GM10266 (cell line): ENCODE data around the gene INTS15.
A peak's percentile ranks its signal among the peaks of the same experiment; 100 is the strongest.
"Not testable (repeated sequence)": the region's sequence is repeated elsewhere in the genome, so short reads cannot be mapped to it uniquely, and the experiment has no call there.

ENCODE experiments used
- DNase-seq: peaks from one replicate; pipeline ENCODE4 v3.0.0; 2012; ENCODE audit errors: extremely low spot score
- TF ChIP-seq, protein P1 (sequence below): IDR thresholded peaks from 2 replicates; pipeline ENCODE4 v1.5.1; 2012; ENCODE audit warnings: mild to moderate bottlenecking, low read depth; ENCODE audit not compliant: control insufficient read depth, insufficient read depth; ENCODE audit errors: missing control alignments

Gene INTS15

DNA sequence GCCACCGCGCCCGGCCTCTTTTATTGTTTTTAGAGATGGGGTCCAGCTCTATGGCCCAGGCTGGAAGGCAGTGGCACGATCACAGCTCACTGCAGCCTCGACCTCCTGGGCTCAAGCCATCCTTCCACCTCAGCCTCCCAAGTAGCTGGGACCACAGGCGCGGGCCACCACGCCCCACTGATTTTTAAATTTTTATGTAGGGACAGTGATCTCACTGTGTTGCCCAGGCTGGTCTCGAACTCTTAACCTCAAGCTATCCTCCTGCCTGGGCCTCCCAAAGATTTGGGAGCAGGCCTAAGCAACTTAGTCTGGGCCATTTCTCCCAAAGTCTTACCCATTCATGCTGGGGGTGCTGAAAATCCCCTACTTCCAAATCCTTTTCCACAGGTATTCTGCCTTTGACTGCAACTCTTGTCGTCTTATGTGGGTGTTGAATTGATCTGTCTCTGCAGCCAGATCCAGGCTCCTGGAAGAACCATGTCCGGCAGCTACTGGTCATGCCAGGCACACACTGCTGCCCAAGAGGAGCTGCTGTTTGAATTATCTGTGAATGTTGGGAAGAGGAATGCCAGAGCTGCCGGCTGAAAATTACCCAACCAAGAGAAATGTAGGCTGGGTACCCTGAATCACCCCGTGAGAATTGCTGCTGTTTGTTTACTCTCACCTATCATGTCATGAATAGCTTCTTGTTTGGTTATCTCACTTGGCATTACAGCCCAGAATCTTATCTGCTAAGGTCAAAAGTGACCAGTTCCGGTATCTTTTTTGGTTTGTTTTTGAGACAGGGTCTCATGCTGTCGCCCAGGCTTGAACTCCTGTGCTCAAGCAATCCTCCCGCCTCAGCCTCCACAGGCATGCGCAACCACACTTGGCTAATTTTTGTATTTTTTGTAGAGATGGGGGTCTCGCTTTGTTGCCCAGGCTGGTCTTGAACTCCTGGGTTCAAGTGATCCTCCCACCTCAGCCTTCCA, 11.4 kb upstream of the INTS15 start:
- no peak for DNase-seq
- TF ChIP-seq, protein P1, sequence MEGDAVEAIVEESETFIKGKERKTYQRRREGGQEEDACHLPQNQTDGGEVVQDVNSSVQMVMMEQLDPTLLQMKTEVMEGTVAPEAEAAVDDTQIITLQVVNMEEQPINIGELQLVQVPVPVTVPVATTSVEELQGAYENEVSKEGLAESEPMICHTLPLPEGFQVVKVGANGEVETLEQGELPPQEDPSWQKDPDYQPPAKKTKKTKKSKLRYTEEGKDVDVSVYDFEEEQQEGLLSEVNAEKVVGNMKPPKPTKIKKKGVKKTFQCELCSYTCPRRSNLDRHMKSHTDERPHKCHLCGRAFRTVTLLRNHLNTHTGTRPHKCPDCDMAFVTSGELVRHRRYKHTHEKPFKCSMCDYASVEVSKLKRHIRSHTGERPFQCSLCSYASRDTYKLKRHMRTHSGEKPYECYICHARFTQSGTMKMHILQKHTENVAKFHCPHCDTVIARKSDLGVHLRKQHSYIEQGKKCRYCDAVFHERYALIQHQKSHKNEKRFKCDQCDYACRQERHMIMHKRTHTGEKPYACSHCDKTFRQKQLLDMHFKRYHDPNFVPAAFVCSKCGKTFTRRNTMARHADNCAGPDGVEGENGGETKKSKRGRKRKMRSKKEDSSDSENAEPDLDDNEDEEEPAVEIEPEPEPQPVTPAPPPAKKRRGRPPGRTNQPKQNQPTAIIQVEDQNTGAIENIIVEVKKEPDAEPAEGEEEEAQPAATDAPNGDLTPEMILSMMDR = no peak

DNA sequence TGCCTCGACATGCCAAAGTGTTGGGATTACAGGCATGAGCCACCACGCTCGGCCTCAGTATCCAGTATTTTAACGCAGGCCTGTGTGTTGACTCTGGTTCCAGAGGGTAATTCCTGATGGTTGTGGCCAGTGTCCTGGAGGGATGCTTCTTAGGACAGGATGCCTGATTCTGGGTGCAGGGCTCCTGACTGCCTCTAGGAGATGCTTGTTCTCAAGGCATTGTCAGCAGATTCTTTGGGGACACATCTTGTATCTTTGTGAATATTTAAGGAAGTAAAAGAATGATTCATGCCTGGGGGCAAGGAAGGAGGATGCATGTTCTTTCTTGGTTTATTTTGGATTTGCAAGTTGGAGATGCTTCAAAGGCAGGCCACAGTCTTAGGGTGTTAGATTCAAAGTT, 10.4 kb upstream of the INTS15 start:
- peak; percentile 26 for DNase-seq
- TF ChIP-seq, protein P1 = no peak

DNA sequence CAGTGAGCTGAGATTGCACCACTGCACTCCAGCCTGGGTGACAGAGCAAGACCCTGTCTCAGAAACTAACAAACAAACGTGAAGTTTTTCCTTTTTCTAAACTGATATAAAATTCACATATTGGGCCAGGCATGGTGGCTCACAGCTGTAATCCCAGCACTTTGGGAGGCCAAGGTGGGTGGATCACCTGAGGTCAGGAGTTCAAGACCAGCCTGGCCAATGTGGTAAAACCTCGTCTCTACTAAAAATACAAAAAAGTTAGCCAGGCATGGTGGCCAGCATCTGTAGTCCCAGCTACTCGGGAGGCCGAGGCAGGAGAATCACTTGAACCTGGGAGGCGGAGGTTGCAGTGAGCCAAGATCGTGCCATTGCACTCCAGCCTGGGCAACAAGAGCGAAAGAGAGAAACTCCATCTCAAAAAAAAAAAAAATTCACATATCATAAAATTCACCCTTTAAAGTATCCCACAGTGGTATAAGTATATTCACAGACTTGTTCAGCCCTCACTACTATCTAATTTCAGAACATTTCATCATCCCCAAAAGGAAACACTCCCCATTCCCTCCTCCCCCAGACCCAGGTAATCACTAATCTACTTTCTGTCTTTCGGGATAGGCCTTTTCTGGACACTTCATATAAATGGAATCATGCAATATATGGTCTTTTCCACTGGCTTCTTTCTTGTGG, 3.9 kb upstream of the INTS15 start:
- DNase-seq = not testable (repeated sequence)

DNA sequence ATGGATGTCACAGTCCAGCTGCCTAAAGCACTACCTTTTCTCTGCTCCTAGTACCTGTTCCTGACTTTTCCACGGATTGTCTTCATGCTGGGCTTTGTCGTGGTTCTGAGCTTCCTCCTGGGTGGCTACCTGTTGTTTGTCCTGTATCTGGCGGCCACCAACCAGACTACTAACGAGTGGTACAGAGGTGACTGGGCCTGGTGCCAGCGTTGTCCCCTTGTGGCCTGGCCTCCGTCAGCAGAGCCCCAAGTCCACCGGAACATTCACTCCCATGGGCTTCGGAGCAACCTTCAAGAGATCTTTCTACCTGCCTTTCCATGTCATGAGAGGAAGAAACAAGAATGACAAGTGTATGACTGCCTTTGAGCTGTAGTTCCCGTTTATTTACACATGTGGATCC, 1.3 kb upstream of the INTS15 start:
- TF ChIP-seq, protein P1 = no peak
- no peak for DNase-seq

DNA sequence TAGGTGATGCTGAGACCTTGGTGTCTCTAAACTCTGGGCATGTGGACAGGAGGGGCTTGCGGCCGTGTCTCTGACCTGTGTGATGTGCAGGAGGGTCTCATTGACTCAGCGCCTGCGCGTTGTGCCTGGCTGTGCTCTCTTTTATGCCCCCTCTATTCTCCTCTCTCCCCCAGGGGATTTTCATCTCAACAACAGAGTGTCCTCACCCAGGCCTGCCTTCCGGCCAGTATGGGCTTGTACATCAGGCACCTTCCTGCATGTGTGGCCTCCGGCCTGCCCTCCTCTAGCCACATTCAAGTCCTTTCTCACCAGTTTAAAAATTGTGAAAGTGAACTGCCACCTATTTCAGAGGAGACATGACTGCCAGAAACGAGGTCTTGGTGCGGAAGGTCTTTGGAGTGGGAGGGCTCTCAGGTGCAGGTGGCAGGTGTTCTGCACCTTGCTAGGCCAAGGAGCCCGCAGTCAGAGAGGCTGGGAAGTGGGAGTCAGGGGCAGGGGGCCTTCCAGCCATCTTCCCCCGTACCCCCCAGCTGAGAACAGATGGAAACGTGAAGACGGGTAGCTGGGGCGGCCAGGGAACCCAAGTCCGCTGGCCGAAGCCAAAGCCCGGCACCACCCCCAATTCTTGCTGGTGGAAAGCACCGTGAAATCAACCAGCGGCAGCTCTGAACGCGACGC, 531 bp upstream of the INTS15 start:
- peak; percentile 19 for DNase-seq
- TF ChIP-seq, protein P1 = no peak

DNA sequence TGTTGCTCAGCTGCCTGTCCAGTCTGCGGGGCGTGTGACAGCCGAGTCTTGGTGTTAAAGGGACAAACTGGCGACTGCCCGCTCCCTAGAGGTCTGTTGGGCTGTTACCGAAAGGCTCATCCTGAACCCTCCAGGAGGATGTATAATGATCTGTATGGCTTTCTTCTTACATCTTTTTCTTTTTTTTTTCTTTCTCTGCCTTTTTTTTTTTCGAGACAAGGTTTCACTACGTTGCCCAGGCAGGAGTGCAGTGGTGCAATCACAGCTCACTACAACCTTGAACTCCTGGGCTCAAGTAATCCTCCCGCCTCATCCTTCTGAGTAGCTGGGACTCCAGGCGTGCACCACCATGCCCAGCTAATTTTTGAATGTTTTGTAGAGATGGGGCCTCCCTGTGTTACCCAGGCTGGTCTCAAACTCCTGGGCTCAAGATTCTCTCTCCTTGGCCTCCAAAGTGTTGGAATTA, 857 bp downstream of the INTS15 start:
- DNase-seq = peak; percentile 67
- TF ChIP-seq, protein P1 = no peak

DNA sequence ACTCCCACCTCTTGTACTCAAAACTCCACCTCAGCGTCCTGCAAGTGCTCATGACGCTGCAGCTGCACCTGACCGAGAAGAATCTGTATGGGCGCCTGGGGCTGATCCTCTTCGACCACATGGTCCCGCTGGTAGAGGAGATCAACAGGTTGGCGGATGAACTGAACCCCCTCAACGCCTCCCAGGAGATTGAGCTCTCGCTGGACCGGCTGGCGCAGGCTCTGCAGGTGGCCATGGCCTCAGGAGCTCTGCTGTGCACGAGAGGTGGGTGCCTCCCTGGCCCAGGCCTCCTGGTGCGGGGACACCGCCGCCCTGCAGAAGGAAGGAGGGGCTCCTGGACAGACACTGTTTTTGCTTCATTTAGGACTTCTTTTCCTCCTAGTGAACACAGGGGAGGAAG, 10.3 kb downstream of the INTS15 start:
- no peak for DNase-seq
- TF ChIP-seq, protein P1 = no peak
